HepG2 (cell line): ENCODE data around the gene ECHS1. TPM values are rescaled to one million over a fixed set of nuclear protein-coding genes. Genes with fewer than 3 reads are reported as not detected.

Source experiments
- ATRX ChIP-seq: sonication (generic); formaldehyde crosslinking; IDR thresholded peaks from 2 replicates; pipeline ENCODE4 v1.4.0; 2020; ENCODE audit warnings: missing genetic modification reagents, borderline replicate concordance
- CCAR2 ChIP-seq: fragments of 200-400 bp; formaldehyde crosslinking; optimal IDR thresholded peaks from 2 replicates; pipeline ENCODE3; 2018; ENCODE audit warnings: low read depth, mild to moderate bottlenecking, low read length, moderate library complexity
- CENPT ChIP-seq: sonication (generic); formaldehyde crosslinking; IDR thresholded peaks from 2 replicates; pipeline ENCODE4 v1.8.0; 2022; ENCODE audit warnings: low read depth, mild to moderate bottlenecking, moderate library complexity, missing genetic modification reagents
- DR1 ChIP-seq: sonication (generic); formaldehyde crosslinking; IDR thresholded peaks from 2 replicates; pipeline ENCODE4 v1.8.0; 2021; ENCODE audit warnings: mild to moderate bottlenecking, missing genetic modification reagents, inconsistent platforms
- FOSL1 ChIP-seq: sonication (generic); formaldehyde crosslinking; IDR thresholded peaks from 2 replicates; pipeline ENCODE4 v1.9.0; 2021; ENCODE audit warnings: missing genetic modification reagents, borderline replicate concordance
- FOXA1 ChIP-seq, 2 experiments: fragments of 450-650 bp in 1 of 2; sonication (generic) in 1 of 2; formaldehyde crosslinking in 1 of 2; IDR thresholded peaks; 2 replicates each; pipeline versions ENCODE4 v1.4.0 to v1.6.1; 2016 to 2020; ENCODE audit warnings: missing genetic modification reagents in 1 of 2
- FOXP1 ChIP-seq, 2 experiments: fragments of 450-650 bp in 1 of 2; IDR thresholded peaks; 2 replicates each; pipeline ENCODE4 v1.6.1; 2017 to 2018; ENCODE audit warnings: antibody characterized with exemption in 1 of 2
- GABPB1 ChIP-seq: IDR thresholded peaks from 2 replicates; pipeline ENCODE4 v1.6.1; 2016; ENCODE audit warnings: mild to moderate bottlenecking, missing genetic modification reagents, moderate library complexity, missing compliant biosample characterization
- MIER2 ChIP-seq: IDR thresholded peaks from 2 replicates; pipeline ENCODE4 v1.6.1; 2016; ENCODE audit warnings: missing biosample characterization, missing genetic modification reagents
- MTF2 ChIP-seq: sonication (generic); formaldehyde crosslinking; IDR thresholded peaks from 2 replicates; pipeline ENCODE4 v1.5.0; 2020; ENCODE audit warnings: missing genetic modification reagents, borderline replicate concordance
- NFKBIZ ChIP-seq: IDR thresholded peaks from 2 replicates; pipeline ENCODE4 v1.6.1; 2018; ENCODE audit warnings: missing genetic modification reagents, missing compliant biosample characterization
- PAF1 ChIP-seq: IDR thresholded peaks from 2 replicates; pipeline ENCODE4 v1.6.1; 2016; ENCODE audit warnings: missing genetic modification reagents, missing compliant biosample characterization
- RERE ChIP-seq: IDR thresholded peaks from 2 replicates; pipeline ENCODE4 v1.6.1; 2016; ENCODE audit warnings: low read depth, missing genetic modification reagents, missing compliant biosample characterization
- RXRA ChIP-seq: sonication (generic); formaldehyde crosslinking; IDR thresholded peaks from 2 replicates; pipeline ENCODE4 v1.5.1; 2020; ENCODE audit warnings: missing genetic modification reagents
- ZNF281 ChIP-seq: sonication (generic); formaldehyde crosslinking; IDR thresholded peaks from 2 replicates; pipeline ENCODE4 v1.4.0; 2020; ENCODE audit warnings: missing genetic modification reagents, borderline replicate concordance
- ZNF720 ChIP-seq: sonication (generic); formaldehyde crosslinking; IDR thresholded peaks from 2 replicates; pipeline ENCODE4 v1.4.0; 2020; ENCODE audit warnings: missing genetic modification reagents
- ZNF761 ChIP-seq: sonication (generic); formaldehyde crosslinking; conservative IDR thresholded peaks from 2 replicates; pipeline ENCODE4 v1.4.0; 2020; ENCODE audit warnings: mild to moderate bottlenecking, missing genetic modification reagents
- ZSCAN5A ChIP-seq: sonication (generic); formaldehyde crosslinking; IDR thresholded peaks from 2 replicates; pipeline ENCODE4 v1.8.0; 2022; ENCODE audit warnings: mild to moderate bottlenecking, missing genetic modification reagents, borderline replicate concordance
- polyA plus RNA-seq, 8 experiments: library from polyadenylated mRNA; depleted of rRNA in 3 of 8; stranded (reverse) in 7 of 8; unstranded in 1 of 8; fragments of >200 nt; fragmentation: Illumina TruSeq in 4 of 8; extraction: Trizol in 4 of 8; gene quantifications; 2 replicates each; pipeline versions ENCODE4 v1.2.1 to v1.2.3, GENCODE V29; 2011 to 2016; ENCODE audit warnings: low read depth in 4 of 8, missing spikeins in 1 of 8, mixed read lengths in 1 of 8; ENCODE audit not compliant: insufficient read depth in 1 of 8
- total RNA-seq, 5 experiments: library from RNA; depleted of rRNA; stranded (reverse); fragments of >200 nt; fragmentation: Illumina TruSeq; extraction: Trizol; gene quantifications; 2 replicates each; pipeline ENCODE4 v1.2.3, GENCODE V29; 2016; ENCODE audit warnings: low read depth in 1 of 5

ECHS1 gene
- total and polyA plus RNA-seq, 2 of the 13 experiments (the other 11 are each of a cell fraction or from before 2014, with no cell fraction given) = 32.7 to 195 TPM

- TF ChIP-seq FOXP1 (IDR thresholded peaks at IDR 0.05) (no peak), FOXP1 (CRISPR knock-in tag; IDR thresholded peaks at IDR 0.05) (no peak), ZNF761 (CRISPR knock-in tag) (no peak), CENPT (CRISPR knock-in tag) (no peak), ZSCAN5A (CRISPR knock-in tag) (no peak), PAF1 (no peak), MIER2 (no peak), GABPB1 (CRISPR knock-in tag) (peak; percentile 73), CCAR2 (no peak), DR1 (CRISPR knock-in tag) (peak; percentile 95), ZNF281 (no peak), FOXA1 (IDR thresholded peaks at IDR 0.05) (no peak), FOXA1 (CRISPR knock-in tag; IDR thresholded peaks at IDR 0.05) (no peak), ZNF720 (CRISPR knock-in tag) (no peak), FOSL1 (no peak), RXRA (CRISPR knock-in tag) (peak; percentile 23; the same call in 1 of the 2 replicates), RERE (CRISPR knock-in tag) (no peak), MTF2 (CRISPR knock-in tag) (no peak), NFKBIZ (CRISPR knock-in tag) (no peak), ATRX (CRISPR knock-in tag) (no peak)
Observed at GRCh38 chr10:133373174-133374090, at the start of gene ECHS1 (continued).
